ENCODE data around the gene NOP9.

DNA sequence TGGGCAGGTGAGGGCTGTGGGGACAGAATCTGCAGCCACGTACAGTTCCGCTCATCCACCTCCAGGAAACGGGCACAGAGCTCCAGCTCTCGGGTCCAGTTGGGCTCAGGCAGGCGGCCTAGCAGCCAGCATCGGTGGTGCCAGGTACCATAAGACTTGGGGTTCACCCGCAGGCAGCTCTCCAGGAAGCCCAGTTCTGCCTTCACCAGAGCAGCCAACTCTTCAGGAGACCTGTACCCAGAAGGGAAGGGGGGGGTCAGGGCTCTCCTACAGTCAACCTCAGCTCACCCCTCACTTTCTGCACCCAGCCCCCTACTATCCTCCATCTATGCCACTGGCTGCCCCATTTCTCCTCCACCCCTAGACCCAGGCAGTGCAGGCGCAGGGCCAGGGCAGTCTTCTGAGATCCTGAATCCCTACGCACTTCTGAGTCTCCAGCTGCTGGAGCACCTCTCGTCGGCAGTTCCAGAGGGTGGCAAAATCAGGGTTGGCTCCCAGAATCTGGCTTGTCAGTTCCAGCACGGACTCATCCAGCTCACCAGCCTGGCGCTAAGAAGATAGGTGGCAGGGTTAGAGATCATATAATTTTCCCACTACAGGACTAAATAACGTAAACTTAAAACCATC is 29.6 kb upstream of the NOP9 start:
- TF ChIP-seq EZH2 (IDR thresholded peaks at IDR 0.05; ENCODE audit: borderline replicate concordance): no peak
- TF ChIP-seq, protein P1, sequence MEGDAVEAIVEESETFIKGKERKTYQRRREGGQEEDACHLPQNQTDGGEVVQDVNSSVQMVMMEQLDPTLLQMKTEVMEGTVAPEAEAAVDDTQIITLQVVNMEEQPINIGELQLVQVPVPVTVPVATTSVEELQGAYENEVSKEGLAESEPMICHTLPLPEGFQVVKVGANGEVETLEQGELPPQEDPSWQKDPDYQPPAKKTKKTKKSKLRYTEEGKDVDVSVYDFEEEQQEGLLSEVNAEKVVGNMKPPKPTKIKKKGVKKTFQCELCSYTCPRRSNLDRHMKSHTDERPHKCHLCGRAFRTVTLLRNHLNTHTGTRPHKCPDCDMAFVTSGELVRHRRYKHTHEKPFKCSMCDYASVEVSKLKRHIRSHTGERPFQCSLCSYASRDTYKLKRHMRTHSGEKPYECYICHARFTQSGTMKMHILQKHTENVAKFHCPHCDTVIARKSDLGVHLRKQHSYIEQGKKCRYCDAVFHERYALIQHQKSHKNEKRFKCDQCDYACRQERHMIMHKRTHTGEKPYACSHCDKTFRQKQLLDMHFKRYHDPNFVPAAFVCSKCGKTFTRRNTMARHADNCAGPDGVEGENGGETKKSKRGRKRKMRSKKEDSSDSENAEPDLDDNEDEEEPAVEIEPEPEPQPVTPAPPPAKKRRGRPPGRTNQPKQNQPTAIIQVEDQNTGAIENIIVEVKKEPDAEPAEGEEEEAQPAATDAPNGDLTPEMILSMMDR (IDR thresholded peaks at IDR 0.05; ENCODE audit: poor library complexity): no peak

All from hepatocyte (in vitro differentiated cells).